ENCODE results near the gene IMP3. TPM values are rescaled to one million over a fixed set of nuclear protein-coding genes. Genes with fewer than 3 reads are reported as not detected.
A peak's percentile ranks its signal among the peaks of the same experiment; 100 is the strongest.
"Not testable (repeated sequence)": the region's sequence is repeated elsewhere in the genome, so short reads cannot be mapped to it uniquely, and the experiment has no call there.

The IMP3 gene
- total RNA-seq, 1 experiment from 2014 or later, result 84.5 TPM

- TF ChIP-seq EZH2 (IDR thresholded peaks at IDR 0.05; ENCODE audit: borderline replicate concordance, low read depth, low read length, poor library complexity, severe bottlenecking) (no peak), CTCF (conservative IDR thresholded peaks at IDR 0.05; ENCODE audit: low read depth, low read length) (no peak)
- Histone ChIP-seq H3K4me3 (ENCODE audit: low read depth, low read length, poor library complexity, severe bottlenecking) (peak overlapping the region; percentile 75), H3K9me3 (ENCODE audit: low read depth, low read length, poor library complexity, severe bottlenecking) (no peaks in the 10 kb centered on the region), H3K36me3 (ENCODE audit: insufficient read depth, low read length, poor library complexity, severe bottlenecking) (peaks cover 9% of the 10 kb centered on the region), H3K4me1 (ENCODE audit: insufficient read depth, low read length, poor library complexity, severe bottlenecking) (peaks cover 15% of the 10 kb centered on the region), H3K27ac (ENCODE audit: low read depth, low read length, poor library complexity, severe bottlenecking) (peak overlapping the region; percentile 88), H3K27me3 (replicated peaks; ENCODE audit: insufficient read depth, low read depth, low read length, poor library complexity) (no peaks in the 10 kb centered on the region)
- POLR2A ChIA-PET (ENCODE audit: low non-redundant PET), result interaction anchor here (0.6 kb wide), 1 partner anchor 132 kb away, joined by 28 read pairs; no protein-coding TSS in a partner anchor
- DNase-seq (ENCODE audit: low spot score), result no peak
- TSS peak; percentile 74 for BruUV-seq (replicated peaks)
- CTCF ChIA-PET, result interaction anchor here (1.0 to 2.8 kb wide), 2 partner anchors 263 to 271 kb away, joined by 3 to 13 read pairs; partner anchors contain the start of gene MAN2C1
- intact Hi-C loops (cut with micrococcal nuclease; ENCODE audit: unreplicated experiment), result no loop called here
These were observed 774 bp downstream of the IMP3 start for GRCh38 chr15:75639191-75639708.

- TF ChIP-seq CTCF (conservative IDR thresholded peaks at IDR 0.05; ENCODE audit: low read depth, low read length) (no peak), EZH2 (IDR thresholded peaks at IDR 0.05; ENCODE audit: borderline replicate concordance, low read depth, low read length, poor library complexity, severe bottlenecking) (no peak)
- ChIA-PET CTCF (interaction anchor here (0.7 to 1.3 kb wide), 4 partner anchors 17 to 269 kb away, joined by 4 to 14 read pairs (median 6); no protein-coding TSS in a partner anchor), POLR2A (ENCODE audit: low non-redundant PET) (no interaction called here)
- peaks cover 15% of the 10 kb centered on the region for H3K4me1 ChIP-seq (ENCODE audit: insufficient read depth, low read length, poor library complexity, severe bottlenecking)
- no peaks in the 10 kb centered on the region for H3K27me3 ChIP-seq (replicated peaks; ENCODE audit: insufficient read depth, low read depth, low read length, poor library complexity)
- H3K27ac ChIP-seq (ENCODE audit: low read depth, low read length, poor library complexity, severe bottlenecking), result peak overlapping the region; percentile 59
- H3K9me3 ChIP-seq (ENCODE audit: low read depth, low read length, poor library complexity, severe bottlenecking), result no peaks in the 10 kb centered on the region
- intact Hi-C loops (cut with micrococcal nuclease; ENCODE audit: unreplicated experiment), result no loop called here
- H3K36me3 ChIP-seq (ENCODE audit: insufficient read depth, low read length, poor library complexity, severe bottlenecking), result peaks cover 9% of the 10 kb centered on the region
- peak overlapping the region; percentile 75 for H3K4me3 ChIP-seq (ENCODE audit: low read depth, low read length, poor library complexity, severe bottlenecking)
- BruUV-seq (replicated peaks), result no TSS peak
- DNase-seq (ENCODE audit: low spot score), result no peak
These were observed 2.6 kb downstream of the IMP3 start for GRCh38 chr15:75637245-75638009.

GRCh38 chr15:75636026-75636425, 4.0 kb downstream of the IMP3 start:
- BruUV-seq (replicated peaks), result no TSS peak
- Histone ChIP-seq H3K9me3 (ENCODE audit: low read depth, low read length, poor library complexity, severe bottlenecking) (no peaks in the 10 kb centered on the region), H3K4me3 (ENCODE audit: low read depth, low read length, poor library complexity, severe bottlenecking) (no peak overlapping the region), H3K27me3 (replicated peaks; ENCODE audit: insufficient read depth, low read depth, low read length, poor library complexity) (no peaks in the 10 kb centered on the region), H3K27ac (ENCODE audit: low read depth, low read length, poor library complexity, severe bottlenecking) (no peak overlapping the region), H3K4me1 (ENCODE audit: insufficient read depth, low read length, poor library complexity, severe bottlenecking) (peaks cover 15% of the 10 kb centered on the region), H3K36me3 (ENCODE audit: insufficient read depth, low read length, poor library complexity, severe bottlenecking) (peaks cover 9% of the 10 kb centered on the region)
- CTCF ChIA-PET, result no interaction called here
- TF ChIP-seq EZH2 (IDR thresholded peaks at IDR 0.05; ENCODE audit: borderline replicate concordance, low read depth, low read length, poor library complexity, severe bottlenecking), result no peak
- no peak for TF ChIP-seq CTCF (conservative IDR thresholded peaks at IDR 0.05; ENCODE audit: low read depth, low read length)
- POLR2A ChIA-PET (ENCODE audit: low non-redundant PET), result interaction anchor here (0.6 kb wide), 2 partner anchors 10 to 301 kb away, joined by 4 to 6 read pairs; partner anchors contain the start of gene SNUPN
- intact Hi-C loops (cut with micrococcal nuclease; ENCODE audit: unreplicated experiment), result no loop called here
- no peak for DNase-seq (ENCODE audit: low spot score)

- H3K4me1 ChIP-seq (ENCODE audit: insufficient read depth, low read length, poor library complexity, severe bottlenecking), result peaks cover 15% of the 10 kb centered on the region
- H3K9me3 ChIP-seq (ENCODE audit: low read depth, low read length, poor library complexity, severe bottlenecking); BruUV-seq (replicated peaks); H3K27ac ChIP-seq (ENCODE audit: low read depth, low read length, poor library complexity, severe bottlenecking); H3K4me3 ChIP-seq (ENCODE audit: low read depth, low read length, poor library complexity, severe bottlenecking); POLR2A ChIA-PET (ENCODE audit: low non-redundant PET); intact Hi-C loops (cut with micrococcal nuclease; ENCODE audit: unreplicated experiment); DNase-seq (ENCODE audit: low spot score); H3K27me3 ChIP-seq (replicated peaks; ENCODE audit: insufficient read depth, low read depth, low read length, poor library complexity); H3K36me3 ChIP-seq (ENCODE audit: insufficient read depth, low read length, poor library complexity, severe bottlenecking): not testable (repeated sequence)
- CTCF ChIA-PET, result interaction anchor here (0.7 kb wide), 1 partner anchor 404 kb away, joined by 9 read pairs; no protein-coding TSS in a partner anchor
These were observed 6.1 kb downstream of the IMP3 start for GRCh38 chr15:75633922-75634321.
